Neural crest cell (in vitro differentiated cells): ENCODE measurements around the gene MTF2. TPM values are rescaled to one million over a fixed set of nuclear protein-coding genes. Genes with fewer than 3 reads are reported as not detected.
A peak's percentile ranks its signal among the peaks of the same experiment; 100 is the strongest.

Experiments used
- DNase-seq: peaks from one replicate; pipeline ENCODE4 v3.0.0; 2021; ENCODE audit warnings: low read depth, mixed read lengths, low spot score
- H3K27ac Mint-ChIP-seq: one replicate; pipeline ENCODE4 v1.8.0; 2021; ENCODE audit warnings: mild to moderate bottlenecking, mixed read lengths; ENCODE audit not compliant: unreplicated experiment
- H3K27me3 Mint-ChIP-seq: 2 replicates; pipeline ENCODE4 v1.8.0; 2021; ENCODE audit warnings: low read depth, mild to moderate bottlenecking, mixed read lengths
- H3K36me3 Mint-ChIP-seq: 2 replicates; pipeline ENCODE4 v1.8.0; 2021; ENCODE audit warnings: low read depth, mild to moderate bottlenecking, mixed read lengths
- H3K4me1 Mint-ChIP-seq: 2 replicates; pipeline ENCODE4 v1.8.0; 2021; ENCODE audit warnings: mixed read lengths
- H3K4me3 Mint-ChIP-seq: one replicate; pipeline ENCODE4 v1.8.0; 2021; ENCODE audit warnings: mild to moderate bottlenecking, mixed read lengths
- H3K9me3 Mint-ChIP-seq: 2 replicates; pipeline ENCODE4 v1.8.0; 2021; ENCODE audit warnings: mixed read lengths
- total RNA-seq: library from RNA; stranded (reverse); gene quantifications from 2 replicates; pipeline ENCODE4 v1.2.1, GENCODE V29; 2021
- TF ChIP-seq, protein P1 (sequence below): fragments of 200-600 bp; sonication (generic); conservative IDR thresholded peaks from 2 replicates; pipeline ENCODE4 v1.5.0; 2021; ENCODE audit warnings: antibody characterized with exemption, mild to moderate bottlenecking

Gene MTF2
- total RNA-seq, 1 donor from 2014 or later = 77.1 TPM

DNA sequence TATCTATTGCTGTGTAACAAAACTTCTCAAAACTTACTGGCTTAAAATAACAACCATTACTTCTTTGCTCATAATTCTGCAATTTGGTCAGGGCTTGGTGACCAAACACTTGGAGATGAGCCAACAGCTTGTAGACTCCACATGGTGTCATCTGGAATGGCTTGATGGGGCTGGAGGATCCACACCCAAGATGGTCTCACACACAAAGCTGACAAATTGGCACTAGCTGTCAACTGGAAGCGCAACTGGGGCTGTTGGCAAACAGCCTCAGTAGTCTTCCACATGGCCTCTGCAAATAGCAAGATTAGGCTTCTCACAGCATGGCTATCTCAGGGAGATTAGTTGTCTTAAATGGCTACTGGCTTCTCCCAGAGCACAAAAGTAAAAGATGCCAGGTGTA, 27.1 kb upstream of the MTF2 start:
- no peaks in the 10 kb centered on the region for H3K9me3 Mint-ChIP-seq
- no peak overlapping the region for H3K4me3 Mint-ChIP-seq
- H3K27ac Mint-ChIP-seq = no peak overlapping the region
- no peak for DNase-seq
- peaks cover 15% of the 10 kb centered on the region for H3K27me3 Mint-ChIP-seq
- H3K36me3 Mint-ChIP-seq = no peaks in the 10 kb centered on the region
- peaks cover 3% of the 10 kb centered on the region for H3K4me1 Mint-ChIP-seq
- TF ChIP-seq, protein P1, sequence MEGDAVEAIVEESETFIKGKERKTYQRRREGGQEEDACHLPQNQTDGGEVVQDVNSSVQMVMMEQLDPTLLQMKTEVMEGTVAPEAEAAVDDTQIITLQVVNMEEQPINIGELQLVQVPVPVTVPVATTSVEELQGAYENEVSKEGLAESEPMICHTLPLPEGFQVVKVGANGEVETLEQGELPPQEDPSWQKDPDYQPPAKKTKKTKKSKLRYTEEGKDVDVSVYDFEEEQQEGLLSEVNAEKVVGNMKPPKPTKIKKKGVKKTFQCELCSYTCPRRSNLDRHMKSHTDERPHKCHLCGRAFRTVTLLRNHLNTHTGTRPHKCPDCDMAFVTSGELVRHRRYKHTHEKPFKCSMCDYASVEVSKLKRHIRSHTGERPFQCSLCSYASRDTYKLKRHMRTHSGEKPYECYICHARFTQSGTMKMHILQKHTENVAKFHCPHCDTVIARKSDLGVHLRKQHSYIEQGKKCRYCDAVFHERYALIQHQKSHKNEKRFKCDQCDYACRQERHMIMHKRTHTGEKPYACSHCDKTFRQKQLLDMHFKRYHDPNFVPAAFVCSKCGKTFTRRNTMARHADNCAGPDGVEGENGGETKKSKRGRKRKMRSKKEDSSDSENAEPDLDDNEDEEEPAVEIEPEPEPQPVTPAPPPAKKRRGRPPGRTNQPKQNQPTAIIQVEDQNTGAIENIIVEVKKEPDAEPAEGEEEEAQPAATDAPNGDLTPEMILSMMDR = no peak

DNA sequence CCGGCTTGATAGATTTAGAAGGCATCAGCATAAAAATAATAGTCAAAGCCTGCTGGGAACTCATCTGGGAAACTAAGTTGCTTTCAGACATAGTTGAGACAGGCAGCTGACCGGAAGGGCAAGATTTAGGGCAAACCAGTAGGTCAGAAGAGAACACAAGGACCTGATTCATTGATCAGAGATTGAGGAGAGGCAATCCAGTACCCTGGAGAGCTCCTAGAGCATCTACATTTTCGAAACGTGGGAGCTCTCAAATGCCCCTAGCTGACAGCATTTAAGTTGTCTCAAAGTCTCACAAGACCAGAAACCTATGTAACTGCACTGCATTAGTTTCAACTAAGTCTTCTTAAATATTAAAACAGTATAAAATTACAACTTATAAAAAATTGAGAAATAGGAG, 22.9 kb upstream of the MTF2 start:
- no peaks in the 10 kb centered on the region for H3K9me3 Mint-ChIP-seq
- H3K27ac Mint-ChIP-seq = no peak overlapping the region
- no peaks in the 10 kb centered on the region for H3K36me3 Mint-ChIP-seq
- H3K27me3 Mint-ChIP-seq = peaks cover 44% of the 10 kb centered on the region
- no peak overlapping the region for H3K4me3 Mint-ChIP-seq
- peak; percentile 48 for DNase-seq
- TF ChIP-seq, protein P1 = no peak
- H3K4me1 Mint-ChIP-seq = peaks cover 3% of the 10 kb centered on the region

DNA sequence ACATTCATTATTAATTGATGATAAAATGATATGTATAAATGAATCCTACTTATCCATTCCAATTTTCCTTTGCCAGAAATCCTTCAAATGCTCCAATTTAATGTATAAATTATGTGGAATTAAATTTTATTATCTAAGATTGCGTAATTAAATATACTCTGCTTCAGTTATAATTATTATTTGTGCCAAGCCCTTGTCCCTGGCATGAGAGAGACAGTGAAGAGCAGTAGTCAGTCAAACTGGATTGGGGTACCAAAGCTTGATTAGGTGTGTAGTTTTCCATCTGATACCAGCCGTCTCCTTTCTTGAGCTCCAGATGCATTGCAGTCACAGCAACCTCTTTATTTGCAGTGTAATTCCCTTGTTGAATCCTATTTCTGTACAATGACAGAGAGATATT, 22.4 kb upstream of the MTF2 start:
- H3K27ac Mint-ChIP-seq = no peak overlapping the region
- H3K4me3 Mint-ChIP-seq = no peak overlapping the region
- TF ChIP-seq, protein P1 = no peak
- no peaks in the 10 kb centered on the region for H3K9me3 Mint-ChIP-seq
- peaks cover 3% of the 10 kb centered on the region for H3K4me1 Mint-ChIP-seq
- no peak for DNase-seq
- no peaks in the 10 kb centered on the region for H3K36me3 Mint-ChIP-seq
- H3K27me3 Mint-ChIP-seq = peaks cover 47% of the 10 kb centered on the region

DNA sequence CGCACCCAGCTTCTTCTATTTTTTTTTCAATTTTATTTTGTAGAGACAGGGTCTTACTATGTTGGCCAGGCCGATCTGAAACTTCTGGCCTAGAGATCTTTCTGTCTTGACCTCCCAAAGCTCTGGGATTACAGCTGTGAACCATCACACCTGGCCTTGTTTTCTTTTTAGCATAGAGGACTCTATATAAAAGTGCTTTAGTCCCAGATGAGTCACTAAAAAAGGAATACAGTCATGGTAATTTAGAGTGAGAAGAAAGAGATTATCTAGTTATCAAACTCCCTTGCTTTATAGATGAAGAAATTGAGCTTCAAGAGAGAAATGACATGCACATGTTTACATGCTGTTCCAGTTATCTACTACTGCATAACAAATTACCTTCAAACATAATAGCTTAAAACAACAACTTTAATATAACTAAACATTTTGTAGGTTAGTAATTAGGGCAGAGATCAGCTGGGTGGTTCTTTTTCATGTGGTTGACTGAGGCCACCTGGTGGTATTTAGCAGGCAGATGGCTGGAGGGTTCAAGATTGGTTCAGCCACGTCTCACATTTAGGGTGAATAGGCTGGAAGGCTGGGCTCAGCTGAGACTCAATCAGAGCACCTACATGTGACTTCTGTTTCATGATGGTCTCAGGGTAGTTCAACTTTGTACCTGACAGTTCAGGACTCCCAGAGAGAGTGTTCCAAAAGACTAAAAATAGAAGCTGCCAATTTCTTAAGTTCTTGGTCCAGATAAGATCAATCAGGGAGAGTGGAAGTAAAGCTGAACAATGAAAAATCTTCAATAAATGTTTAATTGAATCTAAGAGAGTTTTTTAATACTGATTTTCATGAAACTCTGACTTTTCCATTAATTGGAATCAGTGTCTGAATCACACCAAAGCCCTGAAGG, 16.9 kb upstream of the MTF2 start:
- Mint-ChIP-seq H3K4me3 (no peak overlapping the region), H3K27ac (no peak overlapping the region), H3K4me1 (no peaks in the 10 kb centered on the region), H3K27me3 (peaks cover 70% of the 10 kb centered on the region), H3K36me3 (no peaks in the 10 kb centered on the region), H3K9me3 (no peaks in the 10 kb centered on the region)
- TF ChIP-seq, protein P1 = peak; percentile 63
- no peak for DNase-seq

DNA sequence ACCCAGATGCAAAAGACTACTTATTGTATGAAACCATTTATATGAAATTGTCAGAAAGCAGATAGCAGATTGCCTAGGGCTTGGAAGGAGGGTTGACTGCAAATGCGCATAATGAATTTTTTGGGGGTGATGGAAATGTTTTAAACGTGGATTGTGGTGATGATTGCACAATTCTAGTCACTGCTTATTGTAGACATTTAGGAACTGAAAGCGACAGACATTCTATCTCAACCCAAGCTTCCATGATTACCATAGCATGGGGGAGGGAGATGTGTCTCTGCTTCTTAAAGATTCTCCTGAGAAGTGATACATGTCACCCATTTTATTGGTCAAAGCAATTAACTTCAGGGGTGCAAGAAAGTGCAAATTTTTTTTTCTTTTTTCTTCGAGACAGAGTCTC, 2.8 kb upstream of the MTF2 start:
- Mint-ChIP-seq H3K27me3 (peaks cover 3% of the 10 kb centered on the region), H3K27ac (no peak overlapping the region), H3K9me3 (peaks cover 3% of the 10 kb centered on the region), H3K4me1 (peaks cover 19% of the 10 kb centered on the region), H3K36me3 (no peaks in the 10 kb centered on the region), H3K4me3 (peak overlapping the region; percentile 23)
- no peak for DNase-seq
- TF ChIP-seq, protein P1 = no peak
